ENCODE data around the gene SEPHS2. TPM values are rescaled to one million over a fixed set of nuclear protein-coding genes. Genes with fewer than 3 reads are reported as not detected.
"Not testable (repeated sequence)": the region's sequence is repeated elsewhere in the genome, so short reads cannot be mapped to it uniquely, and the experiment has no call there.

The SEPHS2 gene
- total RNA-seq, 1 donor from 2014 or later = 7.3 TPM

DNA sequence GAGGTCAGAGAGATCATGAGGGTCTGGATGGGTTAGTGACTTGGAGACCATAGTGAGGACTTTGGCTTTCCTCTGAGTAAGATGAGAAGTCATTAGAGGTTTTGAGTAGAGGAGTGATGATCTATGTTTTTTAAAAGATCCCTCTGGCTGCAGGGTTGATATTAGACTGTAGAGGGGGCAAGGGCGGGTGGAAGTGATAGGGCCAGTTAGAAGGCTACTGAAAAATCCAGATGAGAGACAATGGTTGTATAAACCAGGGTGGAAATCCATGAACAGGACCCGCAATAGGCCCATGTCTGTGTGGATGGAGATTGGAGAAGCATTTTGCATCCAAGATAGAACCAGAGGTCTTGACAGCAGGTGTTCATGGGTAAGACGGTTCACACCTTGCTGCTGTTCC lies 36.7 kb upstream of the SEPHS2 start:
- Histone ChIP-seq H3K4me3 (ENCODE audit: low read length in 3 of 3) (no peak overlapping the region), H3K36me3 (ENCODE audit: control insufficient read depth in 3 of 3, insufficient read depth in 3 of 3, low read length in 3 of 3) (no peaks in the 10 kb centered on the region), H3K4me1 (ENCODE audit: control insufficient read depth in 3 of 3, insufficient read depth in 3 of 3, low read length in 3 of 3) (peaks cover 0 to 9% (median 2%) of the 10 kb centered on the region in 3 donors), H3K27me3 (ENCODE audit: control insufficient read depth in 3 of 3, insufficient read depth in 3 of 3, low read length in 3 of 3) (no peaks in the 10 kb centered on the region), H3K9me3 (ENCODE audit: control insufficient read depth in 3 of 3, low read length in 3 of 3) (no peaks in the 10 kb centered on the region), H3K27ac (ENCODE audit: low read depth, low read length) (no peak overlapping the region), H3K9ac (ENCODE audit: low read depth in 1 of 3, low read length in 3 of 3) (no peak overlapping the region)

DNA sequence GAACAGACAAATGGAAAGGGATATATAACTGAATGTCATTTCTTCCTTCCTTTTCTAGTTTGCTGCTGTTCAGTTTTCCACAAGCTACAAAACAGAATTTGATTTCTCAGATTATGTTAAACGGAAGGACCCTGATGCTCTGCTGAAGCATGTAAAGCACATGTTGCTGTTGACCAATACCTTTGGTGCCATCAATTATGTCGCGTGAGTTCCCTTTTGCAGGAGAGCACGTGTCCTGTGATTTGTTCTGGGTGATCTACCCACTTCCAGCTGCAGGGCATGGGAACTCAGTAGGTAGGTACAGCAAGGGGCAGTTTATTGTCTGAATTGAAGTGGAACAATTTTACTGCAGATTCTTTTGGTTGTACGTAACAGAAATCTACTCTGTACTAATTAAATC lies 35.7 kb upstream of the SEPHS2 start:
- peaks cover 0 to 7% (median 2%) of the 10 kb centered on the region in 3 donors for H3K4me1 ChIP-seq (ENCODE audit: control insufficient read depth in 3 of 3, insufficient read depth in 3 of 3, low read length in 3 of 3)
- H3K4me3 ChIP-seq (ENCODE audit: low read length in 3 of 3) = no peak overlapping the region
- H3K27me3 ChIP-seq (ENCODE audit: control insufficient read depth in 3 of 3, insufficient read depth in 3 of 3, low read length in 3 of 3) = peaks cover 0 to 4% (median 0%) of the 10 kb centered on the region in 3 donors
- H3K27ac ChIP-seq (ENCODE audit: low read depth, low read length) = no peak overlapping the region
- H3K9me3 ChIP-seq (ENCODE audit: control insufficient read depth in 3 of 3, low read length in 3 of 3) = no peaks in the 10 kb centered on the region
- no peak overlapping the region for H3K9ac ChIP-seq (ENCODE audit: low read depth in 1 of 3, low read length in 3 of 3)
- H3K36me3 ChIP-seq (ENCODE audit: control insufficient read depth in 3 of 3, insufficient read depth in 3 of 3, low read length in 3 of 3) = no peaks in the 10 kb centered on the region

DNA sequence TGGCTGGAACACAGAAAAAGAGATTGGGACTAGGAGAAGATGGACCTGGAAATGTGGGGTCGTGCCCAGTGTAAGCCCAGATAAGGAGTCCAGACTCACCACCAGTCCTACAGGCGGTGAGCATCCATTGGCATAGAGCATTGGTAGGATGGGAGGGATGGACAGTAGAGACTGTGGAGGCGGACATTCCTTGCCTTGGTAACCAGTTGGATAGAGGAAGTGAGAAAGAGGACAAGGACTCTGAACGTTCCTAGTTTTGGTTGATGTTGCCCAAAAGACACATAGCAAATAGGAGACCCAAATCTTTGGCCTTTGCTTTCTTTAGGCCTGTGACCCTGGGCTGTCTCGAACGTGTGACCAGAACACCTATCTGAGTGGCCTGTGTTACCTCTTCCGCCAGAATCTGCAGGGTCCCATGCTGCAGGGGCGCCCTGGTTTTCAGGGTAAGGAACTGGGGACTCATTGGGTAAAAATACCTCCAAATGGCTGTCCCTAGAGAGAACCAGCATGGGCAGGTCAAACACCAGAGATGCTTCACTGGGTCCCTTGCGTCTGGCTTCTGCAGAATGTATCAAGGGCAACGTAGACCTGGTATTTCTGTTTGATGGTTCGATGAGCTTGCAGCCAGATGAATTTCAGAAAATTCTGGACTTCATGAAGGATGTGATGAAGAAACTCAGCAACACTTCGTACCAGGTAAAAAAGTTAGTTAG lies 33.2 kb upstream of the SEPHS2 start:
- Histone ChIP-seq H3K36me3 (ENCODE audit: control insufficient read depth in 3 of 3, insufficient read depth in 3 of 3, low read length in 3 of 3) (no peaks in the 10 kb centered on the region), H3K27me3 (ENCODE audit: control insufficient read depth in 3 of 3, insufficient read depth in 3 of 3, low read length in 3 of 3) (peaks cover 13 to 16% (median 14%) of the 10 kb centered on the region in 3 donors), H3K4me3 (ENCODE audit: low read length in 3 of 3) (no peak overlapping the region), H3K9me3 (ENCODE audit: control insufficient read depth in 3 of 3, low read length in 3 of 3) (no peaks in the 10 kb centered on the region), H3K27ac (ENCODE audit: low read depth, low read length) (no peak overlapping the region), H3K4me1 (ENCODE audit: control insufficient read depth in 3 of 3, insufficient read depth in 3 of 3, low read length in 3 of 3) (no peaks in the 10 kb centered on the region), H3K9ac (ENCODE audit: low read depth in 1 of 3, low read length in 3 of 3) (no peak overlapping the region)

DNA sequence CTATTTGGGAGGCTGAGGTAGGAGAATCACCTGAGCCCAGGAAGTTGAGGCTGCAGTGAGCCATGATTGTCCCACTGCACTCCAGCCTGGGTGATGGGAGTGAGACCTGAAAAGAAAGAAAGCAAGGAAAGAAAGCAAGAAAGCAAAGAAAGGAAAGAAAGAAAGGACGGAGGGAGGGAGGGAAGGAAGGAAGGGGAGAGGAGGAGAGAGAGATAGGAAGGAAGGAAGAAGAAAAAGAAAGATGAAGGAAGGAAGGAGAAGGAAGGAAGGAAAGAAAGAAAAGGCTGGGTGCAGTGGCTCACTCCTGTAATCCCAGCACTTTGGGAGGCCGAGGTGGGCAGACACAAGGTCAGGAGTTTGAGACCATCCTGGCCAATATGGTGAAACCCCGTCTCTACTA lies 32.1 kb upstream of the SEPHS2 start:
- H3K27me3 ChIP-seq (ENCODE audit: control insufficient read depth in 3 of 3, insufficient read depth in 3 of 3, low read length in 3 of 3) = peaks cover 23 to 24% (median 23%) of the 10 kb centered on the region in 3 donors
- not testable (repeated sequence) for H3K27ac ChIP-seq (ENCODE audit: low read depth, low read length)

DNA sequence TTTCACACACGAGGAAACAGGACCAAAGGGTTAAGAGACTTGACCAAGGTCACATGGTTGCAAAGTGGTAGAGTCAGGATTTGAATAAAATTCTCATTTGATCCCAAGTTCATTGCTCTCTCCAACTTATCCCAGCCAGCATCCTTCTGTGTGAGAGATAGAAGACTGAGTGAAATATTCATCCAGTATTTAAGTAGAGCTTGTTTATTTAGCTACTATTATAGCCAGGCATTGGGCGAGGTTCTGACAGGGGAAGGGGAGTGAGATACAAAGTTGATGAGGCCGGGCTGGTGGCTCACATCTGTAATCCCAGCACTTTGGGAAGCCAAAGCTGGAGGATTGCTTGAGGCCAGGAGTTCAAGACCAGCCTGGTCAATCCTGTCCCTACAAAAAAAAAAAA lies 31.3 kb upstream of the SEPHS2 start:
- Histone ChIP-seq H3K4me3 (ENCODE audit: low read length in 3 of 3) (no peak overlapping the region), H3K27ac (ENCODE audit: low read depth, low read length) (no peak overlapping the region), H3K36me3 (ENCODE audit: control insufficient read depth in 3 of 3, insufficient read depth in 3 of 3, low read length in 3 of 3) (no peaks in the 10 kb centered on the region), H3K4me1 (ENCODE audit: control insufficient read depth in 3 of 3, insufficient read depth in 3 of 3, low read length in 3 of 3) (no peaks in the 10 kb centered on the region), H3K9ac (ENCODE audit: low read depth in 1 of 3, low read length in 3 of 3) (no peak overlapping the region), H3K27me3 (ENCODE audit: control insufficient read depth in 3 of 3, insufficient read depth in 3 of 3, low read length in 3 of 3) (peaks cover 27 to 29% (median 27%) of the 10 kb centered on the region in 3 donors), H3K9me3 (ENCODE audit: control insufficient read depth in 3 of 3, low read length in 3 of 3) (no peaks in the 10 kb centered on the region)

More for the DNA sequence above, 32.1 kb upstream of the SEPHS2 start:
- H3K9ac ChIP-seq (ENCODE audit: low read depth in 1 of 3, low read length in 3 of 3); H3K4me3 ChIP-seq (ENCODE audit: low read length in 3 of 3); H3K36me3 ChIP-seq (ENCODE audit: control insufficient read depth in 3 of 3, insufficient read depth in 3 of 3, low read length in 3 of 3); H3K9me3 ChIP-seq (ENCODE audit: control insufficient read depth in 3 of 3, low read length in 3 of 3); H3K4me1 ChIP-seq (ENCODE audit: control insufficient read depth in 3 of 3, insufficient read depth in 3 of 3, low read length in 3 of 3): not testable (repeated sequence)

DNA sequence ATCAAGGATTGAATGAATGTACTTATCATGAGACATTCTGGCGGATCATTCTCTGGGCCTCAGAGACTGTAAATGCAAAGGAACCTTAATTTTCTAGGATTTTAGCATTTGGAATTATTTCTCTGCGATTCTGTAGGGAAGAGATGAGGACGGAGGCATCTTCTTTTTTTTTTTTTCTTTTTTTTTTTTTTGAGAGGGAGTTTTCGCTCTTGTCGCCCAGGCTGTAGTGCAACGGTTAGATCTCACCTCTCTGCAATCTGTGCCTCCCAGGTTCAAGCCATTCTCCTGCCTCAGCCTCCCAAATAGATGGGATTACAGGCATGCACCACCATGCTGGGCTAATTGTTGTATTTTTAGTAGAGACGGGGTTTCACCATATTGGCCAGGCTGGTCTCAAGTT lies 29.0 kb upstream of the SEPHS2 start:
- Histone ChIP-seq H3K36me3 (ENCODE audit: control insufficient read depth in 3 of 3, insufficient read depth in 3 of 3, low read length in 3 of 3) (no peaks in the 10 kb centered on the region), H3K27ac (ENCODE audit: low read depth, low read length) (no peak overlapping the region), H3K4me3 (ENCODE audit: low read length in 3 of 3) (no peak overlapping the region), H3K9ac (ENCODE audit: low read depth in 1 of 3, low read length in 3 of 3) (no peak overlapping the region), H3K4me1 (ENCODE audit: control insufficient read depth in 3 of 3, insufficient read depth in 3 of 3, low read length in 3 of 3) (no peaks in the 10 kb centered on the region), H3K27me3 (ENCODE audit: control insufficient read depth in 3 of 3, insufficient read depth in 3 of 3, low read length in 3 of 3) (peaks cover 27 to 29% (median 27%) of the 10 kb centered on the region in 3 donors), H3K9me3 (ENCODE audit: control insufficient read depth in 3 of 3, low read length in 3 of 3) (no peaks in the 10 kb centered on the region)

DNA sequence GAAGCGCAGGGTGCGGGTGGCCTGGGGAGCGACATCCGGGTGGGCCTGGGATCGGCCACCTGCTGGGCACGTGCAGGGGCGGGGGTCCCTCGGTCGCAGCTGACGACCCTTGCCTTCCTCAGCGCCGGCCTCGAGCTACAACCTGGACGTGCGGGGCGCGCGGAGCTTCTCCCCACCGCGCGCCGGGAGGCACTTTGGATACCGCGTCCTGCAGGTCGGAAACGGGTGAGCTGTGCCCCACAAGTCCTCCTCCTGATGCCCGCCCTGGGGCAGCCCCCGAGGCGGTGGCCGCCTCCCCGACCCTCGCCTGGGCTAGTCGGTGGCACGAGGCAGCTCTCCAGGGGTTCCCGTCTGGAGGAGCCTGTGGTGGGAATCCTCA lies 28.4 kb upstream of the SEPHS2 start:
- Histone ChIP-seq H3K9me3 (ENCODE audit: control insufficient read depth in 3 of 3, low read length in 3 of 3) (no peaks in the 10 kb centered on the region), H3K4me1 (ENCODE audit: control insufficient read depth in 3 of 3, insufficient read depth in 3 of 3, low read length in 3 of 3) (no peaks in the 10 kb centered on the region), H3K27ac (ENCODE audit: low read depth, low read length) (no peak overlapping the region), H3K27me3 (ENCODE audit: control insufficient read depth in 3 of 3, insufficient read depth in 3 of 3, low read length in 3 of 3) (peaks cover 27 to 29% (median 27%) of the 10 kb centered on the region in 3 donors), H3K36me3 (ENCODE audit: control insufficient read depth in 3 of 3, insufficient read depth in 3 of 3, low read length in 3 of 3) (no peaks in the 10 kb centered on the region), H3K9ac (ENCODE audit: low read depth in 1 of 3, low read length in 3 of 3) (no peak overlapping the region), H3K4me3 (ENCODE audit: low read length in 3 of 3) (no peak overlapping the region)

DNA sequence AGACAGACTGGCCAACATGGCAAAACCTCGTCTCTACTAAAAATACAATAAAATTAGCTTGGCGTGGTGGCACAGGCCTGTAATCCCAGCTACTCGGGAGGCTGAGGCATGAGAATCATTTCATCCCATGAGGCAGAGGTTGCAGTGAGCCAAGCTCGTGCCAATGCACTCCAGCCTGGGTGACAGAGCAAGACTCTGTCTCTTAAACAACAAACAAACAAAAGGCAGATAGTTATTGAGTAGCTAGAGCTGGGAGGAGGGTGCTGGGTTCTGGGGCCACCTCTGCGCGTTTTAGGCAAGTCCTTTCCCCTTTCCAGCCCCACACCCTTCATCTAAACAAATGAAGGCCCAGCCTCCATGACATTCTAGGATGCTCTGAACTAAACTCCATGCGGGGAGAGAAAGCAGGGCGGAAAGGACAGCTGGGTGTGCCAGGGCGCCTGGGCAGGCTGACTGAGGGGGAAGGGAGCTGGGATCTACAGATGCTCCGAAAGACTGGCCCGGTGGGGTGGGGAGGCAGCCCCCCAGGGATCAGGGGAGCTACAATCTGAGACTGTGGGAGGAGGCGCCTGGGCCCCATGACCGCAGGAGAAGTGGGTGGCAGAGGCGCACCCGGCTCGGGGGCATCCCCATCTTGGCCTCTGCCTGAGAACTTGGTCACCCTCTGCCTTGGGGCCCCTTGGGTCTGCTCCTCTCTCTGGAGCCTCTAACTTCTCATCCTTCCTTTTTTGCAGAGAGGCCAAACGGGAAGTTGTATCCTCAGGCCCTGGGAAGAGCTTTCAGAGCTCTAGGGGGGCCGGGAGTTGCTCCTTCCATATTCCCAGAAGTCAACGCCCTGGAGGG lies 27.8 kb upstream of the SEPHS2 start:
- H3K9ac ChIP-seq (ENCODE audit: low read depth in 1 of 3, low read length in 3 of 3) = no peak overlapping the region
- no peak overlapping the region for H3K4me3 ChIP-seq (ENCODE audit: low read length in 3 of 3)
- H3K9me3 ChIP-seq (ENCODE audit: control insufficient read depth in 3 of 3, low read length in 3 of 3) = no peaks in the 10 kb centered on the region
- H3K36me3 ChIP-seq (ENCODE audit: control insufficient read depth in 3 of 3, insufficient read depth in 3 of 3, low read length in 3 of 3) = no peaks in the 10 kb centered on the region
- H3K27ac ChIP-seq (ENCODE audit: low read depth, low read length) = no peak overlapping the region
- H3K27me3 ChIP-seq (ENCODE audit: control insufficient read depth in 3 of 3, insufficient read depth in 3 of 3, low read length in 3 of 3) = peaks cover 27 to 29% (median 27%) of the 10 kb centered on the region in 3 donors
- no peaks in the 10 kb centered on the region for H3K4me1 ChIP-seq (ENCODE audit: control insufficient read depth in 3 of 3, insufficient read depth in 3 of 3, low read length in 3 of 3)

DNA sequence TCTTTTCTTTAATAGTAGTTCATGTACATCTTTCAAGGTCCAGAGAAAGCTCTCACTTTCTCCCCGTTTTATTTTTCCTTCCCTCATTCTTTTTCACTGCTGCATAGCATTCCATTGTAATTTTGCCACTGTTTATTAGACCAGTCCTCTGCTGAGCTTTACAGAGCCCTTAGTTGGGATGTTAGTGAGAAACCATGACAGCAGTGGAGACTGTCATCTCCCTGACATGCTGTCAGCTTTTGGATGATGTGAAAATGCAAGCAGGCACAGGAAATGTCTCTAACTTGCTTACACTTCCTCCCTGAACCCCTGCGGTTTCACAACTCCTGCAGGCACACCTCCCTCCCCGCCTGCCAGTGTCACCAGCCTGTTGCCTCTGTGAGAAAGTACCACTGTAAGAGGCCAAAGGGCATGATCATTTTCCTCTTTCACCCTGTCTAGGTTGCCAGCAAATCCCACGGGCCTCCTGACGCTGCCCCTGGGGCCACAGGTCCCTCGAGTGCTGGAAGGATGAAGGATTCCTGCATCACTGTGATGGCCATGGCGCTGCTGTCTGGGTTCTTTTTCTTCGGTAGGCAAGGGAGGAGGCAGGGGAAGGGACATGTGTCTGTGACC lies 26.8 kb upstream of the SEPHS2 start, which contains the start of gene ITGAL:
Gene ITGAL (plus strand): TSS at position 415 of the 615 bp plus-strand sequence. CDS start 96 bp downstream, at position 511.
- peak within 1 kb of the TSS in 1 of 3 donors; percentile 27 for H3K4me3 ChIP-seq (ENCODE audit: low read length in 3 of 3)
- peaks cover 27 to 29% (median 27%) of the 10 kb centered on the region in 3 donors for H3K27me3 ChIP-seq (ENCODE audit: control insufficient read depth in 3 of 3, insufficient read depth in 3 of 3, low read length in 3 of 3)
- no peaks in the 10 kb centered on the region for H3K9me3 ChIP-seq (ENCODE audit: control insufficient read depth in 3 of 3, low read length in 3 of 3)
- H3K27ac ChIP-seq (ENCODE audit: low read depth, low read length) = no peak within 1 kb of the TSS
- H3K36me3 ChIP-seq (ENCODE audit: control insufficient read depth in 3 of 3, insufficient read depth in 3 of 3, low read length in 3 of 3) = no peaks in the 10 kb centered on the region
- H3K4me1 ChIP-seq (ENCODE audit: control insufficient read depth in 3 of 3, insufficient read depth in 3 of 3, low read length in 3 of 3) = no peaks in the 10 kb centered on the region
- H3K9ac ChIP-seq (ENCODE audit: low read depth in 1 of 3, low read length in 3 of 3) = no peak within 1 kb of the TSS

DNA sequence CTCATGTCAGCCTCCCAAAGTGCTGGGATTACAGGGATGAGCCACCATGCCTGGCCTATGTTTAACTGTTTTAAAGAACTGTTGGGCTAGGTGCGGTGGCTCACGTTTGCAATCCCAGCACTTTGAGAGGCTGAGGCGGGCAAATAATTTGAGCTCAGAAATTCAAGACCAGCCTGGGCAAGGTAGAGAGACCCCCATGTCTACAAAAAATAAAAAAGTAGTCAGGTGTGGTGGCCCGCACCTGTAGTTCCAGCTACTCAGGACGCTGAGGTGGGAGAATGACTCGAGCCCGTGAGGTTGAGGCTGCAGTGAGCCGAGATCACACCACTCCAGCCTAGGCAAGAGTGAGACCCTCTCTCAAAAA lies 24.9 kb upstream of the SEPHS2 start:
- peaks cover 23 to 29% (median 27%) of the 10 kb centered on the region in 3 donors for H3K27me3 ChIP-seq (ENCODE audit: control insufficient read depth in 3 of 3, insufficient read depth in 3 of 3, low read length in 3 of 3)
- no peak overlapping the region for H3K9ac ChIP-seq (ENCODE audit: low read depth in 1 of 3, low read length in 3 of 3)
- H3K9me3 ChIP-seq (ENCODE audit: control insufficient read depth in 3 of 3, low read length in 3 of 3) = no peaks in the 10 kb centered on the region
- H3K4me1 ChIP-seq (ENCODE audit: control insufficient read depth in 3 of 3, insufficient read depth in 3 of 3, low read length in 3 of 3) = no peaks in the 10 kb centered on the region
- no peak overlapping the region for H3K27ac ChIP-seq (ENCODE audit: low read depth, low read length)
- no peak overlapping the region for H3K4me3 ChIP-seq (ENCODE audit: low read length in 3 of 3)
- H3K36me3 ChIP-seq (ENCODE audit: control insufficient read depth in 3 of 3, insufficient read depth in 3 of 3, low read length in 3 of 3) = no peaks in the 10 kb centered on the region
